AG10803 (cell line): ENCODE measurements around the gene LRFN4.

Source experiments
- DNase-seq: peaks from one replicate; pipeline ENCODE4 v3.0.0; 2010; ENCODE audit warnings: low read depth
- H3K4me3 ChIP-seq: 2 replicates; pipeline ENCODE4 v1.5.1; 2011; ENCODE audit warnings: mild to moderate bottlenecking, low read length, control low read depth
- TF ChIP-seq, protein P1 (sequence below): conservative IDR thresholded peaks from 2 replicates; pipeline ENCODE4 v1.5.1; 2011; ENCODE audit warnings: mild to moderate bottlenecking, low read length, control low read depth, inconsistent platforms

The LRFN4 gene

DNA sequence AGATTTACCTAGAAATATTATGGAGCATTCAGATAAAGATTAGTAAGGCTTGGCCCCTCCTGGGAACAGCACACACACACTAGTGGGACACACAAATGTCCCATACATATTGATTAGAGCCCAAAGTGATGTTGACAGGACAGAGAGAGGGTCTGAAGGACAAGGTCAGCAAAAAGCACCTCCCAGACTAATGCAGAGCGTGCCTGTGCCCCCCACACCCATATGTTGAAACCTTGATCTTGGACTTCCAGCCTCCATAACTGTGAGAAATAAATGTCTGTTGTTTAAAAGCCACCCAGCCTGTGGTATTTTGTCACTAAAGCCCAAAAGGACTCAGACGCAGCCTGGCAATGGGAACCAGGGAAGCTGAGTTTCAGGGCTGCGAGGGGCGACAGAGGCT, 27.6 kb downstream of the LRFN4 start:
- no peak for DNase-seq
- H3K4me3 ChIP-seq: no peak overlapping the region
- TF ChIP-seq, protein P1, sequence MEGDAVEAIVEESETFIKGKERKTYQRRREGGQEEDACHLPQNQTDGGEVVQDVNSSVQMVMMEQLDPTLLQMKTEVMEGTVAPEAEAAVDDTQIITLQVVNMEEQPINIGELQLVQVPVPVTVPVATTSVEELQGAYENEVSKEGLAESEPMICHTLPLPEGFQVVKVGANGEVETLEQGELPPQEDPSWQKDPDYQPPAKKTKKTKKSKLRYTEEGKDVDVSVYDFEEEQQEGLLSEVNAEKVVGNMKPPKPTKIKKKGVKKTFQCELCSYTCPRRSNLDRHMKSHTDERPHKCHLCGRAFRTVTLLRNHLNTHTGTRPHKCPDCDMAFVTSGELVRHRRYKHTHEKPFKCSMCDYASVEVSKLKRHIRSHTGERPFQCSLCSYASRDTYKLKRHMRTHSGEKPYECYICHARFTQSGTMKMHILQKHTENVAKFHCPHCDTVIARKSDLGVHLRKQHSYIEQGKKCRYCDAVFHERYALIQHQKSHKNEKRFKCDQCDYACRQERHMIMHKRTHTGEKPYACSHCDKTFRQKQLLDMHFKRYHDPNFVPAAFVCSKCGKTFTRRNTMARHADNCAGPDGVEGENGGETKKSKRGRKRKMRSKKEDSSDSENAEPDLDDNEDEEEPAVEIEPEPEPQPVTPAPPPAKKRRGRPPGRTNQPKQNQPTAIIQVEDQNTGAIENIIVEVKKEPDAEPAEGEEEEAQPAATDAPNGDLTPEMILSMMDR: no peak

DNA sequence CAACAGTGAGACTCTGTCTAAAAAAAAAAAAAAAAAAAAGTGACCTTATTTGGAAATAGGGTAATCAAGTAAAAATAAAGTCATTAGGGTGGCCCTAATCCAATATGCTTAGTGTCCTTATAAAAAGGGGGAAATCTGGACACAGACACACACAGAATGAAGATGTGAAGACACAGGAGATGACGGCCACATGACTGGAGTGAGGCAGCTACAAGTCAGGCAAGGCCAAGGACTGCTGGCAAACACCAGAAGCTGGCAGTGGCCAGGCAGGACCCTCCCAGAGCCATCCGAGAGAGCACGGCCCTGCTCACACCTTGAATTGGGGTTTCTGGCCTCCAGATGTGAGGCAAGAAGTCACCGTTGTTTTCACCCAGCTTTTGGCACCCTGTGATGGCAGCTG, 28.6 kb downstream of the LRFN4 start:
- no peak overlapping the region for H3K4me3 ChIP-seq
- TF ChIP-seq, protein P1: no peak
- DNase-seq: no peak

DNA sequence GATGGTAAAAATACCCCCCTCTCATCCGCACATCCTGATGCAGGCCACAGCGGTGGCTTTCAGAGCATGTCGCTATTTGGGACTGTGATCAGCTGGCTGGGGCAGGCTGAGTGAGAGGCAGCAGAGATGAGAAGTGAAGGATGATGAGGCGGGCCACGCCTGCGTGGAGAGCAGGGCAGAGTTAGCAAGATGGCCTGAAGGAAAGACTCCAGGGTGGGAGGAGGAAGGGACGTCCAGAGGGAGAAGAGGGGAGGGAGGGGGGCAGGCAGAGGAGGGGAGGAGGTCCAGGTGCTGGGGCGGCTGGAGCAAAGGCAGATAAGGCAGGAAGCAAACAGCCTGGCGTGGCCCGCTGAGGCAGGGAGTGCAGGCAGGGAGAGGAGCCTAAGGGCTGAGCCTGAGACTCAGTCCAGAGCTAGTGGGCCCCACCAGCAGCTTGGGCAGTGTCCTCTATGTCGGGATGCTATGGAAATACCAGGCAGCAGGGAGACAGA, 29.1 kb downstream of the LRFN4 start:
- no peak overlapping the region for H3K4me3 ChIP-seq
- DNase-seq: no peak
- TF ChIP-seq, protein P1: no peak

DNA sequence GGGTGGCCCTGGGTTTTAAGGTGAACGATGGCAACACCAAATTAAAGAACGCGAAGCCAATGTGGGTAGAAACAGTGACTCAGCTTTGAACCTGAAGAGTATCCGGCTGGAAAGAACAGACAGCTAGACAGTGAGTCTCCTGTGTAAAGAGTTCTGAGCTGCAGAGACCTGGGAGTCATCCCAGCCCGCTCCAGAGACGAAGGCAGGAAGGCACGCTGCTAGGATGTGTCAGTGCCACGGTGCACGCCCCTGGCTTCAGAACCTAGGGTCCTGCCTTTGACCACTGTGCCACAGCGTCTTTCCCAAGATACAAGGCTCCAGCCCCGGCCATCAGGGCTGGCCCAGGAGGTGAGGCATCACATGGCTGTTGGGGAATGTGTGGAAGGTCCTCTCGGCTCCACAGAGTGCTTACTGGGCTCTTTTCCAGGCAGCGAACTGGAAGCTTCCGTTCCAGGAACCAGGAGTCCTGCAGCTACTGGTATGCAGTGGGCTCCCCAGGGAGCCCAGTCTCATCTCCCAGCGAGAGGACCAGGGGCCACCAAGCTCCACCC, 29.9 kb downstream of the LRFN4 start:
- H3K4me3 ChIP-seq: no peak overlapping the region
- TF ChIP-seq, protein P1: no peak
- DNase-seq: no peak

DNA sequence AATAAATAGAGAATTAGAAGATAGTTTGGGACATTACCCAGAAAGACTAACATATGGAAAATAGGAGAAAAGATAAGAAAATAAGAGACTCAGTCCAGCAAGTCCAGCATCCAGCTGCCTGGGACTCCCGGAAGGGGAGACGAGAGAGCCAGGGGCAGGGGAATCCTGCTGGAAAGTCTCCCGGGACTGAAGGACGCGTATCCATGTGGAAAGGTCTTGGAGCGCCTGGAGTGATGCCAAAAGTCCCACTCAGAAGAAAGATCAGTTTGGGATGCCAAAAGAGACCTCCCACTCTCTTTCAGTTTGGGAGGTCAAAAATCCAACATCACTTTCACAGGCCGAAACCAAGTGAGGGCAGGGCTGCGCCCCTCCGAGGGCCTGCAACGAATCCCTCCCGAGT, 30.7 kb downstream of the LRFN4 start:
- TF ChIP-seq, protein P1: no peak
- no peak overlapping the region for H3K4me3 ChIP-seq
- DNase-seq: no peak

DNA sequence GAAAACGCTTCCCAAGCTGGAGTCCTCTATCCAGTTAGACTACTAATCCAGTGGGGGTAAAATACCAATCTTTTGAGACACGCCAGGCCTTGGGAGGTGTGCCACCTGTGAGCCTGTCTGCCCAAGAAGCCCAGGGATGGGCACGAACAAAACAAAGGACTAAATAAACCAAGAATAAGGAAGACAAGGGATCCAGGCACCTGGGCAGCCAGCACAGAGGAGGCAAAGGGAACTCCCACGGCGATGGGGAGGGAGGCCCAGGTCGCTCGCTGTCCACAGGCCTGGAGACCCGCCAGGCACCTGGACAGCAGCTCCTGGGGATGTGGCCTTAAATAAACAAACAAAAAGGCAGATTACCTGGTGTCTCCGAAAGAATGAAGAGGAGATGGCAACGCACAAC, 31.4 kb downstream of the LRFN4 start:
- H3K4me3 ChIP-seq: no peak overlapping the region
- DNase-seq: no peak
- TF ChIP-seq, protein P1: no peak

DNA sequence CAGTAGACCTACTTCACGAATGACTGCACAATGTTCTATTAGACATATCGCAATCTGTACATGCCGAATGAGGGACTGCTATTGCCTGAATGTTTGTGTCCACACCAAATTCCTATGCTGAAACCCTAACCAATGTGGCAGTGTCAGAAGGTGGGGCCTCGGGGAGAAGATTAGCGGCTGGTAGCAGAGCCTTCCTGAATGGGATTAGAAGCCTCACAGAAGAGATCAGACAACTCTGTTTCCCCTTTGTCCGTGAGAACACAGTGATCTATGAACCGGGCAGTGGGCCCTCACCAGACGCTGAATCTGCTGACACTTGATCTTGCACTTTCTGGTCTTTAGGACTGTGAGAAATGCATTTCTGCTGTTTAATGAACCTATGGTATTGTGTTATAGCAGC, 33.1 kb downstream of the LRFN4 start:
- DNase-seq: no peak
- H3K4me3 ChIP-seq: no peak overlapping the region
- TF ChIP-seq, protein P1: no peak
